ENCODE data around the gene EDRF1.

DNA sequence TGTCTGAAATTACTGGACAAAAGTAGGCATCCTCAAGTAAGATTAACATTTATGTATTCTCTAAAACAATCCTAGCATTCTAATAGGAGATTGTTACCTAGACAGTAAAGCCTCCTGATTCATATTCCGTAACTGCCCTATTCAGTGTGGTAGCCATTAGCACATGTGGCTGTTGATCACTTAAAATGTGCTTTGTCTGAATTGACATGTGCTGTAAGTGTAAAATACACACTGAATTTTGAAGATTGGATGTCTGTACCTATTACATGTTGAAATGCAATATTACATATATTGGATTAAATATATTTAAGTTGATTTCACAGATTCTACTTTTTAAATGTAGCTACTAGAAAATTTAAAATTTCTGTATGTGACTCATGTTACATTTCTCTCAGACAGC is 14.6 kb downstream of the EDRF1 start:
- TF ChIP-seq, protein P1, sequence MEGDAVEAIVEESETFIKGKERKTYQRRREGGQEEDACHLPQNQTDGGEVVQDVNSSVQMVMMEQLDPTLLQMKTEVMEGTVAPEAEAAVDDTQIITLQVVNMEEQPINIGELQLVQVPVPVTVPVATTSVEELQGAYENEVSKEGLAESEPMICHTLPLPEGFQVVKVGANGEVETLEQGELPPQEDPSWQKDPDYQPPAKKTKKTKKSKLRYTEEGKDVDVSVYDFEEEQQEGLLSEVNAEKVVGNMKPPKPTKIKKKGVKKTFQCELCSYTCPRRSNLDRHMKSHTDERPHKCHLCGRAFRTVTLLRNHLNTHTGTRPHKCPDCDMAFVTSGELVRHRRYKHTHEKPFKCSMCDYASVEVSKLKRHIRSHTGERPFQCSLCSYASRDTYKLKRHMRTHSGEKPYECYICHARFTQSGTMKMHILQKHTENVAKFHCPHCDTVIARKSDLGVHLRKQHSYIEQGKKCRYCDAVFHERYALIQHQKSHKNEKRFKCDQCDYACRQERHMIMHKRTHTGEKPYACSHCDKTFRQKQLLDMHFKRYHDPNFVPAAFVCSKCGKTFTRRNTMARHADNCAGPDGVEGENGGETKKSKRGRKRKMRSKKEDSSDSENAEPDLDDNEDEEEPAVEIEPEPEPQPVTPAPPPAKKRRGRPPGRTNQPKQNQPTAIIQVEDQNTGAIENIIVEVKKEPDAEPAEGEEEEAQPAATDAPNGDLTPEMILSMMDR (CRISPR knock-in tag; IDR thresholded peaks at IDR 0.05): no peak
- no peak for TF ChIP-seq ZBTB1 (CRISPR knock-in tag; IDR thresholded peaks at IDR 0.05; ENCODE audit: borderline replicate concordance)

Data from HepG2 (cell line).